ENCODE results near the gene CEMIP. TPM values are rescaled to one million over a fixed set of nuclear protein-coding genes. Genes with fewer than 3 reads are reported as not detected.

CEMIP gene
- polyA plus RNA-seq, 2 of the 4 experiments (the other 2 are of a cell fraction) = 0.54 to 0.84 TPM

DNA sequence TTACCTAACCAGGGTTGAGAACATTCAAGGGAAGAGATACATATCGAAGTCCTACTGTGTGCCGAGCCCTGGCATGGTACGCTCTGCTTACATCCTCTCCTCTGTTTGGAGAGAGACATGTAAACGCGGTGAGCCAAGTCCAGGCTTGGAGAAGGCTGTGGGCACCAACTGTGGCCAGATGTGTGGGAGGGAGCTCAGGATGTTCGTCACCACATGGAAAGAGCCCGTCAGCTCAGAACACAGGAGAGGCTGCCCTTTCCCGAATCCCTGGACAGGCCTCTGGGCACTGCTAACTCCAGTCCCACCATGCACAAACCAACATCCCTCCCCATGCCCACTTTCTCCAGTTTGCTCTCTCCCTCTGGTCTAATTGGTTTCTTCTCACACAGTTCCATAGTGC is 167.4 kb downstream of the CEMIP start:
- H3K9me3 ChIP-seq = no peaks in the 10 kb centered on the region
- H3K27ac ChIP-seq = no peak overlapping the region
- FAIRE-seq = no peak
- no peak overlapping the region for H3K4me2 ChIP-seq
- TF ChIP-seq EHMT2 (IDR thresholded peaks at IDR 0.05; ENCODE audit: low read depth) (no peak), EHF (CRISPR knock-in tag; IDR thresholded peaks at IDR 0.05) (no peak), CHD4 (IDR thresholded peaks at IDR 0.05; ENCODE audit: borderline replicate concordance) (no peak), MAZ (IDR thresholded peaks at IDR 0.05; ENCODE audit: borderline replicate concordance, low read depth, low read length) (no peak), CBX2 (IDR thresholded peaks at IDR 0.05; ENCODE audit: borderline replicate concordance, low read depth) (no peak), POLR2A (IDR thresholded peaks at IDR 0.05; ENCODE audit: low read length) (no peak), HDAC2 (IDR thresholded peaks at IDR 0.05) (no peak), CEBPB (IDR thresholded peaks at IDR 0.05) (no peak), JUN (IDR thresholded peaks at IDR 0.05) (no peak), GATA3 (IDR thresholded peaks at IDR 0.05; ENCODE audit: borderline replicate concordance) (no peak)
- TF ChIP-seq, protein P1, sequence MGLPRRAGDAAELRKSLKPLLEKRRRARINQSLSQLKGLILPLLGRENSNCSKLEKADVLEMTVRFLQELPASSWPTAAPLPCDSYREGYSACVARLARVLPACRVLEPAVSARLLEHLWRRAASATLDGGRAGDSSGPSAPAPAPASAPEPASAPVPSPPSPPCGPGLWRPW (IDR thresholded peaks at IDR 0.05) = no peak
- 86% methylated on average over 8 of the region's 8 CpGs for WGBS (ENCODE audit: missing lambda C conversion rate)
- CTCF ChIA-PET = interaction anchor here (1.2 to 4.7 kb wide), 4 partner anchors 10 to 167 kb away, joined by 4 to 28 read pairs (median 6); partner anchors contain the start of gene CEMIP
- no peaks in the 10 kb centered on the region for H3K4me1 ChIP-seq
- H3K4me3 ChIP-seq = no peak overlapping the region
- POLR2A ChIA-PET = no interaction called here
- ATAC-seq = no peak
- no peak for DNase-seq (ENCODE audit: low read depth in 1 of 2, low spot score in 1 of 2)

DNA sequence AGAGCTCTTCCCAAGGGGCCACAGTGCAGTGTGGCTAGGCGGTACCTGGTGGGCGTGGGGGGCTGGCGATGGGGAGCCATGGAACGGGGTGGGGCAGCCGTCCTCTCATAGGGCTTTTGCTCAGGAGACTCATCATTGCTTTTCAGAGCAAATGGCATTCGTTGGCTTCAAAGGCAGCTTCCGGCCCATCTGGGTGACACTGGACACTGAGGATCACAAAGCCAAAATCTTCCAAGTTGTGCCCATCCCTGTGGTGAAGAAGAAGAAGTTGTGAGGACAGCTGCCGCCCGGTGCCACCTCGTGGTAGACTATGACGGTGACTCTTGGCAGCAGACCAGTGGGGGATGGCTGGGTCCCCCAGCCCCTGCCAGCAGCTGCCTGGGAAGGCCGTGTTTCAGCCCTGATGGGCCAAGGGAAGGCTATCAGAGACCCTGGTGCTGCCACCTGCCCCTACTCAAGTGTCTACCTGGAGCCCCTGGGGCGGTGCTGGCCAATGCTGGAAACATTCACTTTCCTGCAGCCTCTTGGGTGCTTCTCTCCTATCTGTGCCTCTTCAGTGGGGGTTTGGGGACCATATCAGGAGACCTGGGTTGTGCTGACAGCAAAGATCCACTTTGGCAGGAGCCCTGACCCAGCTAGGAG is 169.6 kb downstream of the CEMIP start:
- POLR2A ChIA-PET = no interaction called here
- WGBS (ENCODE audit: missing lambda C conversion rate) = 91% methylated on average over 12 of the region's 13 CpGs
- no peak for ATAC-seq

DNA sequence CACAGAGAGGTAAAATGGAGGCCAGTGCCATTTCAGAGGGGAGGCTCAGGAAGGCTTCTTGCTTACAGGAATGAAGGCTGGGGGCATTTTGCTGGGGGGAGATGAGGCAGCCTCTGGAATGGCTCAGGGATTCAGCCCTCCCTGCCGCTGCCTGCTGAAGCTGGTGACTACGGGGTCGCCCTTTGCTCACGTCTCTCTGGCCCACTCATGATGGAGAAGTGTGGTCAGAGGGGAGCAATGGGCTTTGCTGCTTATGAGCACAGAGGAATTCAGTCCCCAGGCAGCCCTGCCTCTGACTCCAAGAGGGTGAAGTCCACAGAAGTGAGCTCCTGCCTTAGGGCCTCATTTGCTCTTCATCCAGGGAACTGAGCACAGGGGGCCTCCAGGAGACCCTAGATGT is 170.6 kb downstream of the CEMIP start:
- peaks cover 11% of the 10 kb centered on the region for H3K4me1 ChIP-seq
- ATAC-seq = no peak
- CTCF ChIA-PET = interaction anchor here (0.7 to 1.8 kb wide), 7 partner anchors 10 to 494 kb away, joined by 3 to 8 read pairs (median 3); no protein-coding TSS in a partner anchor
- H3K9me3 ChIP-seq = no peaks in the 10 kb centered on the region
- no peak for TF ChIP-seq HOXB13 (CRISPR knock-in tag; IDR thresholded peaks at IDR 0.05; ENCODE audit: low read depth)
- TF ChIP-seq, protein P2, sequence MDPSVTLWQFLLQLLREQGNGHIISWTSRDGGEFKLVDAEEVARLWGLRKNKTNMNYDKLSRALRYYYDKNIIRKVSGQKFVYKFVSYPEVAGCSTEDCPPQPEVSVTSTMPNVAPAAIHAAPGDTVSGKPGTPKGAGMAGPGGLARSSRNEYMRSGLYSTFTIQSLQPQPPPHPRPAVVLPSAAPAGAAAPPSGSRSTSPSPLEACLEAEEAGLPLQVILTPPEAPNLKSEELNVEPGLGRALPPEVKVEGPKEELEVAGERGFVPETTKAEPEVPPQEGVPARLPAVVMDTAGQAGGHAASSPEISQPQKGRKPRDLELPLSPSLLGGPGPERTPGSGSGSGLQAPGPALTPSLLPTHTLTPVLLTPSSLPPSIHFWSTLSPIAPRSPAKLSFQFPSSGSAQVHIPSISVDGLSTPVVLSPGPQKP (IDR thresholded peaks at IDR 0.05; ENCODE audit: low read depth, low read length) = no peak
- no peak for TF ChIP-seq HOXA7 (CRISPR knock-in tag; IDR thresholded peaks at IDR 0.05)
- no peak for TF ChIP-seq JUNB (IDR thresholded peaks at IDR 0.05)
- no peak for TF ChIP-seq EHF (CRISPR knock-in tag; IDR thresholded peaks at IDR 0.05)
- TF ChIP-seq, protein P3, sequence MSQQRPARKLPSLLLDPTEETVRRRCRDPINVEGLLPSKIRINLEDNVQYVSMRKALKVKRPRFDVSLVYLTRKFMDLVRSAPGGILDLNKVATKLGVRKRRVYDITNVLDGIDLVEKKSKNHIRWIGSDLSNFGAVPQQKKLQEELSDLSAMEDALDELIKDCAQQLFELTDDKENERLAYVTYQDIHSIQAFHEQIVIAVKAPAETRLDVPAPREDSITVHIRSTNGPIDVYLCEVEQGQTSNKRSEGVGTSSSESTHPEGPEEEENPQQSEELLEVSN (IDR thresholded peaks at IDR 0.05; ENCODE audit: borderline replicate concordance, low read depth) = no peak
- no peak for FAIRE-seq
- H3K27ac ChIP-seq = no peak overlapping the region
- no peak overlapping the region for H3K4me3 ChIP-seq
- no peak overlapping the region for H3K4me2 ChIP-seq
- DNase-seq (ENCODE audit: low read depth in 1 of 2, low spot score in 1 of 2) = no peak
- 99% methylated on average over 4 of the region's 4 CpGs for WGBS (ENCODE audit: missing lambda C conversion rate)
- POLR2A ChIA-PET = no interaction called here

More for the DNA sequence above, 169.6 kb downstream of the CEMIP start:
- no peak overlapping the region for H3K27ac ChIP-seq
- H3K4me3 ChIP-seq = no peak overlapping the region
- no peak for FAIRE-seq
- peaks cover 1% of the 10 kb centered on the region; the same call in 1 of the 3 replicates for H3K4me1 ChIP-seq
- no peaks in the 10 kb centered on the region for H3K9me3 ChIP-seq
- no peak for DNase-seq (ENCODE audit: low read depth in 1 of 2, low spot score in 1 of 2)
- no peak for TF ChIP-seq MAZ (IDR thresholded peaks at IDR 0.05; ENCODE audit: borderline replicate concordance, low read depth, low read length)
- TF ChIP-seq ESRRA (IDR thresholded peaks at IDR 0.05; ENCODE audit: borderline replicate concordance, low read length) = no peak
- TF ChIP-seq MAFK (IDR thresholded peaks at IDR 0.05; ENCODE audit: partially characterized antibody) = no peak
- no peak for TF ChIP-seq KDM1A (IDR thresholded peaks at IDR 0.05; ENCODE audit: low read depth)
- TF ChIP-seq JUNB (IDR thresholded peaks at IDR 0.05) = no peak
- TF ChIP-seq POLR2AphosphoS2 (conservative IDR thresholded peaks at IDR 0.05; ENCODE audit: low read length) = no peak
- TF ChIP-seq, protein P2 (IDR thresholded peaks at IDR 0.05; ENCODE audit: low read depth, low read length) = no peak
- no peak for TF ChIP-seq FOXS1 (CRISPR knock-in tag; IDR thresholded peaks at IDR 0.05)
- no peak for TF ChIP-seq ZFP36 (IDR thresholded peaks at IDR 0.05; ENCODE audit: borderline replicate concordance, partially characterized antibody)
- no peak for TF ChIP-seq RARB (CRISPR knock-in tag; IDR thresholded peaks at IDR 0.05)
- TF ChIP-seq, protein P4, sequence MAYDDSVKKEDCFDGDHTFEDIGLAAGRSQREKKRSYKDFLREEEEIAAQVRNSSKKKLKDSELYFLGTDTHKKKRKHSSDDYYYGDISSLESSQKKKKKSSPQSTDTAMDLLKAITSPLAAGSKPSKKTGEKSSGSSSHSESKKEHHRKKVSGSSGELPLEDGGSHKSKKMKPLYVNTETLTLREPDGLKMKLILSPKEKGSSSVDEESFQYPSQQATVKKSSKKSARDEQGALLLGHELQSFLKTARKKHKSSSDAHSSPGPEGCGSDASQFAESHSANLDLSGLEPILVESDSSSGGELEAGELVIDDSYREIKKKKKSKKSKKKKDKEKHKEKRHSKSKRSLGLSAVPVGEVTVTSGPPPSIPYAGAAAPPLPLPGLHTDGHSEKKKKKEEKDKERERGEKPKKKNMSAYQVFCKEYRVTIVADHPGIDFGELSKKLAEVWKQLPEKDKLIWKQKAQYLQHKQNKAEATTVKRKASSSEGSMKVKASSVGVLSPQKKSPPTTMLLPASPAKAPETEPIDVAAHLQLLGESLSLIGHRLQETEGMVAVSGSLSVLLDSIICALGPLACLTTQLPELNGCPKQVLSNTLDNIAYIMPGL (CRISPR knock-in tag; IDR thresholded peaks at IDR 0.05; ENCODE audit: borderline replicate concordance) = no peak
- TF ChIP-seq NR3C1 (IDR thresholded peaks at IDR 0.05) = no peak
- TF ChIP-seq ZC3H11A (IDR thresholded peaks at IDR 0.05) = no peak
- TF ChIP-seq CBX8 (IDR thresholded peaks at IDR 0.05) = no peak
- CTCF ChIA-PET = interaction anchor here (0.6 to 4.7 kb wide), 4 partner anchors 9 to 91 kb away, joined by 3 to 28 read pairs (median 4); no protein-coding TSS in a partner anchor
- no peak overlapping the region for H3K4me2 ChIP-seq
